Activated CD4-positive, alpha-beta T cell treated with anti-CD3 and anti-CD28 coated beads, Interleukin-10, Interleukin-2, amounts not matched to agents 100 ng/mL and 50 ng/mL, durations not matched to agents 16 hours and 8 hours (primary cell): Measurements from ENCODE around the gene EGR2.
A peak's percentile ranks its signal among the peaks of the same experiment; 100 is the strongest.
"Not testable (repeated sequence)": the region's sequence is repeated elsewhere in the genome, so short reads cannot be mapped to it uniquely, and the experiment has no call there.

Experiments used
- DNase-seq: peaks from one replicate; pipeline ENCODE4 v3.0.0-alpha.2; 2020

Gene EGR2

GRCh38 chr10:62792261-62792660 lies 23.9 kb downstream of the EGR2 start:
- no peak for DNase-seq

GRCh38 chr10:62790571-62790970 lies 25.6 kb downstream of the EGR2 start:
- DNase-seq: no peak

GRCh38 chr10:62790019-62790555 lies 26.1 kb downstream of the EGR2 start:
- no peak for DNase-seq

- DNase-seq: no peak
These were observed 27.2 kb downstream of the EGR2 start for GRCh38 chr10:62788861-62789467.

GRCh38 chr10:62788285-62788684 lies 27.9 kb downstream of the EGR2 start:
- not testable (repeated sequence) for DNase-seq

GRCh38 chr10:62784537-62784936 lies 31.6 kb downstream of the EGR2 start:
- DNase-seq: not testable (repeated sequence)

GRCh38 chr10:62779487-62780248 lies 36.5 kb downstream of the EGR2 start:
- peak; percentile 79 for DNase-seq

GRCh38 chr10:62778125-62778524 lies 38.0 kb downstream of the EGR2 start:
- DNase-seq: peak; percentile 36

GRCh38 chr10:62772186-62772974 lies 43.8 kb downstream of the EGR2 start:
- no peak for DNase-seq

GRCh38 chr10:62769574-62770242 lies 46.5 kb downstream of the EGR2 start:
- DNase-seq: peak; percentile 24

GRCh38 chr10:62766386-62766785 lies 49.8 kb downstream of the EGR2 start:
- no peak for DNase-seq

- DNase-seq: no peak
These were observed 50.4 kb downstream of the EGR2 start for GRCh38 chr10:62765726-62766125.

- DNase-seq: no peak
These were observed 52.2 kb downstream of the EGR2 start for GRCh38 chr10:62764011-62764410.

GRCh38 chr10:62763155-62763554 lies 53.0 kb downstream of the EGR2 start:
- no peak for DNase-seq
